KG1 (cell line): ENCODE measurements around the gene CST9.
"Not testable (repeated sequence)": the region's sequence is repeated elsewhere in the genome, so short reads cannot be mapped to it uniquely, and the experiment has no call there.

Experiments used
- DNase-seq: peaks from one replicate; lab custom pipeline; 2025; lab: John Stamatoyannopoulos, UW

Gene CST9

GRCh38 chr20:23623666-23624323 is 18.1 kb upstream of the CST9 start:
- no peak for DNase-seq

GRCh38 chr20:23622839-23623343 is 17.2 kb upstream of the CST9 start:
- no peak for DNase-seq

GRCh38 chr20:23622401-23622800 is 16.7 kb upstream of the CST9 start:
- not testable (repeated sequence) for DNase-seq

GRCh38 chr20:23620670-23621386 is 15.1 kb upstream of the CST9 start:
- not testable (repeated sequence) for DNase-seq

GRCh38 chr20:23614163-23614562 is 8.4 kb upstream of the CST9 start:
- DNase-seq = no peak

GRCh38 chr20:23613676-23614075 is 8.0 kb upstream of the CST9 start:
- no peak for DNase-seq

GRCh38 chr20:23612396-23612795 is 6.7 kb upstream of the CST9 start:
- DNase-seq = no peak

GRCh38 chr20:23609486-23610109 is 3.9 kb upstream of the CST9 start:
- DNase-seq = no peak

- no peak for DNase-seq
Measured at GRCh38 chr20:23608251-23608846, 2.6 kb upstream of the CST9 start.

- no peak for DNase-seq
Measured at GRCh38 chr20:23607497-23608245, 2.0 kb upstream of the CST9 start.

GRCh38 chr20:23606652-23607049 is 934 bp upstream of the CST9 start:
- DNase-seq = peak; percentile 4

- DNase-seq = no peak
Measured at GRCh38 chr20:23604306-23604705, 1.4 kb downstream of the CST9 start.

- DNase-seq = no peak
Measured at GRCh38 chr20:23603321-23603720, 2.4 kb downstream of the CST9 start.

- no peak for DNase-seq
Measured at GRCh38 chr20:23602699-23603098, 3.0 kb downstream of the CST9 start.

- DNase-seq = no peak
Measured at GRCh38 chr20:23602241-23602640, 3.5 kb downstream of the CST9 start.

- DNase-seq = no peak
Measured at GRCh38 chr20:23601715-23602114, 4.0 kb downstream of the CST9 start.

- no peak for DNase-seq
Measured at GRCh38 chr20:23598481-23598880, 7.2 kb downstream of the CST9 start.

- DNase-seq = no peak
Measured at GRCh38 chr20:23596579-23597250, 9.0 kb downstream of the CST9 start.

- DNase-seq = no peak
Measured at GRCh38 chr20:23595941-23596340, 9.8 kb downstream of the CST9 start.

GRCh38 chr20:23588434-23589403 is 17.0 kb downstream of the CST9 start:
- DNase-seq = no peak
